ENCODE measurements around the gene KLHDC10. TPM values are rescaled to one million over a fixed set of nuclear protein-coding genes. Genes with fewer than 3 reads are reported as not detected.
"Not testable (repeated sequence)": the region's sequence is repeated elsewhere in the genome, so short reads cannot be mapped to it uniquely, and the experiment has no call there.

Gene KLHDC10
- total RNA-seq, 1 experiment from 2014 or later = 10.9 TPM

GRCh38 chr7:130140551-130141160 is 70.3 kb downstream of the KLHDC10 start:
- DNase-seq (ENCODE audit: low spot score) = no peak

- DNase-seq (ENCODE audit: low spot score) = peak; percentile 76
These were observed 71.0 kb downstream of the KLHDC10 start for GRCh38 chr7:130141161-130141883.

DNA sequence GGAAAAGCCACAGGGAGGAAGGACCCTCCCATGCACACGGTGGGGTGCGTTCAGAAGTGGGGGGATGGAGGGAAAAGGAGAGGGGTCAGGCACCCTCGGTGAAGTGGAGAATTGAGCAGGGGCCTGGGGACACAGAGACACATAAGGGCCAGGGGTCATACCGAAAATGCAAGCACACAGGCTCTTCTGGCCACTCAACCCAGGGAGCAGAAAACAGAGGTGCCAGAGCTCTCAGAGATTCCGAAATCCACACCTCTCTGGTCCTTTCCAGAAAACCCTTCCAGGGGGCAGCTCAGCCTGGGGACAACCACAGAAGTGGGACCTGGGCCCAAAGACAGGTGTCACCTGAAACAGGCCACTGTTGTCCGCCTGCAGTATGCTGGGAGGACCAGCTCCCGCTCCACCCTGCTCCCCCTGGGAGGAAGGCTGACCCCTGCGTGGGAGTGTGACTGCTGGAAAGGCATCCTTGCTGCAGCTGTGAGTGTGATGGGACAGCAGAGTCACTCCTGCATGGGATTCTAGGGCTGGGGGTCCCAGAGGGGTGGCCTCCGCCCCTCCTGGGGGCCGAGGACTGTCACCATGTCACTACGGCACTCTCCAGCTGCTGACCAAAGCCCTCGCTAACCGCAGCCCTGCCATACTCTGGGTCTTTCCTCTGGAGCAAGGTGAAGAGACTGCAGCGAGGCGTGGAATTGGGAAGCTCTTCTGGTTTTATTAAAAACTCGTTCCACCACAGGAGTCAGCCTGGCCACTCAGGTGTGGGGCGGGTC is 71.7 kb downstream of the KLHDC10 start:
- no peak for DNase-seq (ENCODE audit: low spot score)

DNA sequence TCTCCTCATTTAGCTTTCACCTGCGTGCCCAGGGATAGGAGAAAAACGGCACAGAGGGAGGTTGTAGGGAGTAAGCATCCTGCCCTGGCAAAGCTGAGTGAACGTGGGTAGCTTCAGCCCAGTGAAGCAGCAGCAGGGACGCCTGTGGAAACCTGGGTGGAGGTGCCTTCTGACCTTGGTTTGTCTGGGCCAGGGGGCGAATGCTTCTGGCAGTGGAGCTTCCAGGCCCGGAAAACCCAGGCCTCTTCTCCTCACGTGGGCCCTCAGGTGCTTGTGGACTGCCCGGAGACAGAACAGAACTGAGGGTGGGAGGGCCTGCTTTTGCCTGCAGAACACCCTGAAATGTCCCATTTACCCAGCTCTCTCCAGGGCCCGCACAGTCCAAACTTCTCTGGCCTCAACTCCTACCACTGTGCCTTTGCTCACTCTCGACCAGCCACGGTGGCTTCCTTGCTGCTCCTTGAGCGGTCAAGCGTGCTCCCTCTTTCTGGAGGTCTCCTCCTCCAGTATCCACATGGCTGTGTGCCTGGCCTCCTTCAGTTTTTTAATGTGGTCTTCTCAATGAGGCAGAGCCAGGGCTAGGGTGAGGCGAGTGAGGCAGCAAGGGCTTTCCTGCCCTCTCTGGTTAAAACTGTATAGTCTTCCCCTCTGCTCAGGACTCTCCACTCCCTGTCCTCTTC is 72.5 kb downstream of the KLHDC10 start:
- DNase-seq (ENCODE audit: low spot score) = no peak

GRCh38 chr7:130143334-130143732 is 73.0 kb downstream of the KLHDC10 start:
- DNase-seq (ENCODE audit: low spot score) = no peak

DNA sequence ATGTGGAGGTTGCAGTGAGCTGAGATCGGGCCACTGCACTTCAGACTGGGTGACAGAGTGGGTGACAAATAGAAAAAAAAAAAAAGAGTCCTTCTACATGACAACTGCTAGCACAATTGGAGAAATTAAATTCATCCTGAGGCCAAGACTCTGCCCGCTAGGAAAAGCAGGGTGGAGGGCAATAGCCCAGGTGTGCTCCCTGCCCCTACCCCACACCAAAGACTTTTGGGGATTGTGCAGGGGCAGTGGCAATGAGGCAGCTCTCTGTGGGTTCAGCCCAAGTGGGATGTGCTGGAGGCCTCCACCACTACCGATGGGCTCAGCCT is 73.6 kb downstream of the KLHDC10 start:
- DNase-seq (ENCODE audit: low spot score) = no peak

- peak; percentile 31 for DNase-seq (ENCODE audit: low spot score)
These were observed 74.2 kb downstream of the KLHDC10 start for GRCh38 chr7:130144312-130145171.

- DNase-seq (ENCODE audit: low spot score) = no peak
These were observed 75.2 kb downstream of the KLHDC10 start for GRCh38 chr7:130145424-130146100.

DNA sequence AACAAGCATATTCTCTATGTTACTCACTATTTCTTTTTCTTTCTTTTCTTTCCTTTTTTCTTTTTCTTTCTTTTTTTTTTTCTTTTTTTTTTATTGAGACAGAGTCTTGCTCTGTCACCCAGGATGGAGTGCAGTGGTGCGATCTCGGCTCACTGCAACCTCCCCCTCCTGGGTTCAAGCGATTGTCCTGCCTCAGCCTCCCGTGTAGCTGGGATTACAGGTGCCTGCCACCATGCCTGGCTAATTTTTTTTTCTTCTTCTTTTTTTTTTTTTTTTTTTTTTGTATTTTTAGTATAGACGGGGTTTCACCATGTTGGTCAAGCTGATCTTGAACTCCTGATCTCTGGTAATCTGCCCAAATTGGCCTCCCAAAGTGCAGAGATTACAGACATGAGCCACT is 75.8 kb downstream of the KLHDC10 start:
- DNase-seq (ENCODE audit: low spot score) = not testable (repeated sequence)

DNA sequence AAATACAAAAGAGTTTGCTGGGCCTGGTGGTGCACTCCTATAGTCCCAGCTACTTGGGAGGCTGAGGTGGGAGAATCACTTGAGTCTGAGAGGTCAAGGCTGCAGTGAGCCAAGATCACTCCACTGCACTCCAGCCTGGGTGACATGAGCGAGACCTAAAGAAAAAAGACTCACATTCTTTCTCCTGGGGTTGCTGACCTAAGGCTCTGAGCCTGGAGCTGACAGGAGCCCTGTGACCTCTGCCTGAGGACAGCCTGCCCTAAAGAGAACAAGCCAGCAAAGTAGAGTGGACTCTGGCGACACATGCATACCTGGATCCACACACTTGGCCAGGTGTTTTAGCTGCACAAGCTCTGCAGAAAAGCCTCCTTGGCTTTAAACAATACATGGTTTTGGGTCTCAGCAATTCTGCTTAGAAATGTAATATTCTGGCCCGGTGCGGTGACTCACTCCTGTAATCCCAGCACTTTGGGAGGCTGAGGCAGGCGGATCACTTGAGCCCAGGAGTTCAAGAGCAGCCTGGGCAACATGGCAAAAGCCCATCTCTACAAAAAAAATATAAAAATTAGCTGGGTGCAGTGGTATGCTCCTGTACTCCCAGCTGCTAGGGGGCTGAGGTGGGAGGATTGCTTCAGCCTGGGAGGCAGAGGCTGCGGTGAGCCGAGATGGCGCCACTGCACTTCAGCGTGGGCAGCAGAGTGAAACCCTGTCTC is 76.5 kb downstream of the KLHDC10 start:
- no peak for DNase-seq (ENCODE audit: low spot score)

DNA sequence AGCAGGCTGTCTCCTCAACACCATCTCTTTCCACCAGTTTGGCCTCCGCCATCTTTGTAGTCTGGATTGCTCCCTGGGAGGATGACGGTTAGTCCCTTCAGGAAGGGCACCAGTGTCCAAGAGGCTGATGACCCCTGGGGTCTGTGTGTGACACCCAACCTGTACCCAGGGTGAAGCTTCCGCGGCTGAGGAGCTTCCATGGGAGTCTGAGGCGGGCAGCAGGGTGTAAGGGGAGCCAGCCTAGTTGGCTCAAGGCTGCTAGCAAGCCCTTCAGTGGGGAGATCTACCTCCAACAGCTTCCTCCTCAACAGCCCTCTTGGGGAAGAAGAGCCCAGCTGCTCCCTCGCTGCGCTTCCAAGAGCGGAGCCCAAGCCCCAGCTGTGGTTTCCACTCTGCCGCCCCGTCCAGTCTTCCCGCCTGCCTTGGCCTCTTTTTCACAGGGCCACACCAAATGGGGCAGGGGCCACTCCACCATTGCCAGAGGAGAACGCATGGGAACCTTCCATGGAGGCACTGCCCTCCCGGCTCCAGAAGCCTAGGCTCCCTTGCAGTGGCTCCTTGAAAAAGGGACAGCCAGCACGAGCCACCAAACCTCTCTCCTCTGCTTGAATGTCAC is 77.5 kb downstream of the KLHDC10 start:
- no peak for DNase-seq (ENCODE audit: low spot score)

GRCh38 chr7:130148561-130148960 is 78.2 kb downstream of the KLHDC10 start:
- DNase-seq (ENCODE audit: low spot score) = no peak

GRCh38 chr7:130149281-130150139 is 79.2 kb downstream of the KLHDC10 start:
- no peak for DNase-seq (ENCODE audit: low spot score)

DNA sequence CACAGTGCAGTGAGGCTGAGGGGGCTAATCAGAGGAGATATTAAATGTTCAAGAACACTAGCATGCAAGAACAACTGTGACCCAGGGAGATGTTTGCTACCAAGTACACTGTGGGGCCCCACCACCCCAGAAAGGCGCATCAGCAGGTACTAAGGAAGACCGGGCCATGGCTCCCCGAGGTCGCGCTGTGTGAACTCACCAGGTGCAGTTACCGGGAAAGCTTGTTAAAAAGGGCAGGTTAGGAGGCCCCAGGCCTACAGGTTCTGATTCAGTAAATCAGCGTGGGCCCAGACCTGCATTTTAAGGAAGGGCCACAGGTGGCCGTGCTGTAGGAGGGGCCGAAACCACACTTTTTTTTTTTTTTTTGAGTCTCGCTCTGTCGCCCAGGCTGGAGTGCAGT is 80.3 kb downstream of the KLHDC10 start:
- no peak for DNase-seq (ENCODE audit: low spot score)

DNA sequence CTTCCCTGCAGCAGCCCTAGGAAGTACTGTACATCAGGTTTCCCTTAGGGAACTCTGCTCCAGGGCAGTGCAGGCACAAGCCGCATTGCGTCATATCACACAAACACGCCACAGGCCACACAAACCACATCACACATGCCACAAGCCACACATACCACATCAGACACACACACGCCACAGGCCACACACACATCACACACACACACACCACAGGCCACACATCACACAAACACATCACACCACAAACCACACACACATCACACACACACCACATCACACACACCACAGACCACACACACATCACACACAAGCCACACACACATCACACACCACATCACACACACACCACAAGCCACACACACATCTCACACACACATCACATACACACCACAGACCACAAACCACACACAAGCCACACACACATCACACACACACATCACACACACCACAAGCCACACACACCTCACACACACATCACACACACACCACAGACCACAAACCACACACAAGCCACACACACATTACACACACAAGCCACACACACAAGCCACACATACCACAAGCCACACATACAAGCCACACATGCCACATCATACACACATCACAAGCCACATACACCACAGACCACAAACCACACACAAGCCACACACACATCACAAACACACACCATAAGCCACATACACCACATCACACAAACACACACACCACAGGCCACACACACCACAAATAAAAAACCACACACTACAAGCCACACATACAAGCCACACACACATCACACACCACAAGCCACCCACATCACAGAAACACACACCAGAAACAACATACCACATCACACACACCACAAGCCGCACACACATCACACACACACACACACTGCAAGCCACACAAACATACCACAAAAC is 81.5 kb downstream of the KLHDC10 start:
- no peak for DNase-seq (ENCODE audit: low spot score)

DNA sequence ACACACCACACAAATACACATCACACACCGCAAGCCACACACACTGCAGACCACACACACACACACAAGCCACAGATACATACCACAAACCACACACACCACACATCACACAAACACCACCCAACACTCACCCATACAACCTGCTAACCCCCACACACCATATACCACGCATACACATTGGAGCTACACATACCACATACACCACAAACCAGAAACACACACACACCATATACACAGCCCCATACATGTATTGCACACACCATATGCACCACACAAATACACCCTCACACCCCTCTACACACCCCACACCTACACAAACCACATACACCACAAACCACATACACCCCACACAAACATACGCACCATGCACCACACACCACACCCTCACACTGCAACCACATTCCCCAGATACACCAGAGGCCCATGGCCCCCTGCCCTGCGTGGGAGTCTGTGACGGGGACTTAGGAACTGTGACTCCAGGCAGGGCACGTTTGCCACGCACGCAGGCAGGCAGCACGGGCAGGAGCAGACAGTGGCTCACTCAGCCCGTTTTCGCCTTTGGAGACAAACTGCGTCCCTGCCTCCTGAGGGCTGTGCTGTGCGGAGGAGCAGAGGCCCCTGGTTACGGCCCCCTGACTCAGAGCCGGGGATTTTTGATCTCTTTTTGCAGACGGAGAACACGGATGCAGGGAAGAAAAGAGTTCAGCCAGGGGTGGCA is 82.3 kb downstream of the KLHDC10 start:
- DNase-seq (ENCODE audit: low spot score) = no peak

All from HT-29 (cell line).